HG02973 (cell line): ENCODE results near the gene FSCB.
"Not testable (repeated sequence)": the region's sequence is repeated elsewhere in the genome, so short reads cannot be mapped to it uniquely, and the experiment has no call there.

ENCODE experiments used
- ATAC-seq: cut with Tn5 transposase; IDR thresholded peaks from one replicate; pipeline ENCODE4 v1.9.1; 2021; ENCODE audit warnings: moderate library complexity; ENCODE audit not compliant: unreplicated experiment

The FSCB gene, protein sequence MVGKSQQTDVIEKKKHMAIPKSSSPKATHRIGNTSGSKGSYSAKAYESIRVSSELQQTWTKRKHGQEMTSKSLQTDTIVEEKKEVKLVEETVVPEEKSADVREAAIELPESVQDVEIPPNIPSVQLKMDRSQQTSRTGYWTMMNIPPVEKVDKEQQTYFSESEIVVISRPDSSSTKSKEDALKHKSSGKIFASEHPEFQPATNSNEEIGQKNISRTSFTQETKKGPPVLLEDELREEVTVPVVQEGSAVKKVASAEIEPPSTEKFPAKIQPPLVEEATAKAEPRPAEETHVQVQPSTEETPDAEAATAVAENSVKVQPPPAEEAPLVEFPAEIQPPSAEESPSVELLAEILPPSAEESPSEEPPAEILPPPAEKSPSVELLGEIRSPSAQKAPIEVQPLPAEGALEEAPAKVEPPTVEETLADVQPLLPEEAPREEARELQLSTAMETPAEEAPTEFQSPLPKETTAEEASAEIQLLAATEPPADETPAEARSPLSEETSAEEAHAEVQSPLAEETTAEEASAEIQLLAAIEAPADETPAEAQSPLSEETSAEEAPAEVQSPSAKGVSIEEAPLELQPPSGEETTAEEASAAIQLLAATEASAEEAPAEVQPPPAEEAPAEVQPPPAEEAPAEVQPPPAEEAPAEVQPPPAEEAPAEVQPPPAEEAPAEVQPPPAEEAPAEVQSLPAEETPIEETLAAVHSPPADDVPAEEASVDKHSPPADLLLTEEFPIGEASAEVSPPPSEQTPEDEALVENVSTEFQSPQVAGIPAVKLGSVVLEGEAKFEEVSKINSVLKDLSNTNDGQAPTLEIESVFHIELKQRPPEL

DNA sequence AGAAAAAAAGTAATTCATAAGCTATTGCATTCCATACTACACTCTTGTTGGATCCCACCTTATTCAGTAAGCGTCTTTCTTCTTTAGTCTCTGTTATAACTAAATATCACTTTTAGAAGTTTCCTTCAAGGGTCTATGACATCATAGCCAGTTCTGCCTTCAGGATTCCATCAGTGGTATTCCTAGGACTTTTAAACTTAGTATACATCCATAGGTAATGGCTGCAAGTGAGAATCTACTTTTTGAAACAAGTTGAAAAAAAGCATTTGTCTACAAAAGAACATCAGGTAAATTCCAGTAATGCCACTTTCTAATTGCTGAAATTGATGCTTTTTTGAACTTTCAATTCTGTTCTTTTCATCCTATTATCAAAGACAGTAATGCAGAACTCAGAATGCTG is at the start of gene FSCB:
FSCB (minus strand) TSS at position 101 of the 400 bp plus-strand sequence. CDS start 296 bp downstream, outside the sequence.
- ATAC-seq: no peak

DNA sequence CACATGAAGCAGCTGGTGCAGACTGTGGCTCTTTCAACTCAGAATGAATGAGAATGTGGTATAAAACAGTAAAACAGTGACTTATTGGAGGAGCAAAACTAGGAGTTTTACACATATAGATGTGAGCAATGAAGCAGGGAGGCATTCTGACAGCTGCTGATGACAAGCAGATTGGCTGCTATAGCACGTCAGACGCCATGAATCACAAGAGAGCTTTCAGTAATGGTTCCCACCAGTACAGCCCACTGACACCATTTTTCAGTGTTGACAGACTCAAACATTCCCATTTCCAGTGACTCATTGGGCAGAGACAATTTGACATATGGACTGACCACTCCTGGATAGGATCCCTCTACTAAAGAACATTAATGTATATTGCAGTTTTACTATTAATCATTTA is 24.6 kb upstream of the FSCB start:
- ATAC-seq: no peak

DNA sequence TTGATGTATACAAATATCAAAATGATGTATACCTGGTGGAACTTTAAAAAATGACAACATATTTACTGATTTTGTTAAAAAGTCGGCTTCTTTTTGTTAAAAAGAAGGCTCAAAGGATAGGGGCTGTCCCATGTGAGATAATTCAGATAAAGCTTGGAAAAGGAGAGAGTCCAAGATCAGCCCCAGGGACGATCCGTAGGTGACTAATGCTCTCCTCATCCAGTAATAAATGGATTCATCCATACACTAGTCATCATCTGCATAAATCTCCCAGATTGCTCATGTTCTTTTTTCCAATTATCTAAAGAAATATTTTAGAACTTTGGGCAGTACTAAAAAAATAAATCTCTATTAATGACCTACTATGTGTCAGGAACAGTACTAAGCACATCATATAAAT is 23.4 kb upstream of the FSCB start:
- ATAC-seq: no peak

DNA sequence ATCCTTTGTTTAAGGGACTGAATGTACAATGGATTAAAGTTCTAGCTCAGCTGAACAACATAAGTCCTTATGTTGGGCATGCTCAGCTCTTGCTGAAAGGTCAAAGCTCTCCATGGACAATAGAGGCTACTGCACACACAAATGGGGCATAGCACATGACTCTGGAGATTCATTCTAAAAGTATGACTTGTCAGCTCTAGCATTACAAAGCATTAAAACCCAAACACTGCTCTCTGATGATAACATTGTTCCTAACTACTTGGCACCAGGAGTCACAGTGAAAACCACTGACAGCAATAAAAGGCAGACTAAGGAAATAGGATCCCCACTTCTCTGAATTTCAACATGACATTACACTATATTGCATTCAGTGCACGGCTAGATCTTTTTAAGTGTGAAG is 21.9 kb upstream of the FSCB start:
- ATAC-seq: no peak

DNA sequence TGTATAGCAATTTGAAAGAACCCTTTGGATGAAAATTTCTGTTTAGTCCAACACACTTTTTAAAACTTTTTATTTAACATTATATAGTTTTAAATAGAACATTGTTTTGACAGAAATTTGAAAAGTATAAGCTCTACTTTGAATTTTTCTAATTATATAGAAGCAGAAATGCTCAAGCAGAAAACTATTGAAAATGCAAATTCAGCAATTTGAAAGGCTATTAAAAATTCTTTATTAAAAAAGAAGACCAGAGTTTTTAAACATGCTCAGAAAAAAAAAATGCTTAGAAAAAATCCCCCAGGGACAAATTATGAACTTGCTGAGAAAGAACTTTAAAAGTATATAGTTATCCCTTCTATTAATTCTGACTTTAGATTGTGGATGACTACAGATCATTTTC is 21.1 kb upstream of the FSCB start:
- ATAC-seq: no peak

DNA sequence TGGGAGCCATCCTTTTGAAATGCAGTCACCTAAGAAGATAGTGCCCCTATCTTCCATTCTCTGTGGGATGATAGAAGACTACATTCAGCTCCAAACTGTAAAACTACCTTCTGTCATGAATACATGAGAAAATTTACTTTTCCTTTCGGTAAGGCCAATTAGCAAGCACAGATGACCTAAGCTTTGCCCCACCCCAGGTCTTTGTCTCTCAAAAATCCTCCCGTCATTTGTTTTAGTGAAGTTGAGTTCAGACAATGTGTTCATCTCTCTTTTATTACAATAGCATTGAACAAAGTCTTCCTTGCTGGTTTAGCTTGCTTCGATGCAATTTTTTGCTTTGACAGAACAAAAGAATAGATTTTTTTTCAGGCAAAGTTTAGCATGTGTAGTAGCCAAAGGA is 18.2 kb upstream of the FSCB start:
- no peak for ATAC-seq

DNA sequence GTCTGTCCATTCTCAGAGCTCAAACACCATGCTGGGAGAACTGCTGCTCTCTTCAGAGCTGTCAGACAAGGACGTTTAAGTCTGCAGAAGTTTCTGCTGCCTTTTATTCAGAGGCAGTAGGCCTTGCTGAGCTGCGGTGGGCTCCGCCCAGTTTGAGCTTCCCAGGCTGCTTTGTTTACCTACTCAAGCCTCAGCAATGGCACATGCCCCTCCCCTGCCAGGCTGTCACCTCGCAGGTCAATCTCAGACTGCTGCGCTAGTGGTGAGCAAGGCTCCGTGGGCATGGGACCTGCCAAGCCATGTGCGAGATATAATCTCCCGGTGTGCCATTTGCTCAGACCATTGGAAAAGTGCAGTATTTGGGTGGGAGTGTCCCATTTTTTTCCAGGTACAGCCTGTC is 8.6 kb upstream of the FSCB start:
- not testable (repeated sequence) for ATAC-seq

DNA sequence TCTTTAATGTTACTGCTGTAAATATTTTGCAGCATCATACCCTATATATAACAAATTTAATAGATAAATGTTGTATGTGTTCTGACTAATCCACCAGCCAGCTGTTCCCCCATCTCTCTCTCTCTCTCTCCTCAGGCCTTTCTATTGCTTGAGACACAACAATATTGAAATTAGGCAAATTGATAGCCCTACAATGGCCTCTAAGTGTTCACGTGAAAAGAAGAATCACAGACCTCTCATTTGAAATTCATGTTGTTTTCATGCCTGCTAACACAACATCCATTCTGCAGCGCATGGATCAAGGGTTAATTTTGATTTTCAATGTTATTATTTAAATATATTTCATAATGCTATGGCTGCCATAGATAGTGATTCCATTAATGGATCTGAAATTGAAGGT is 1.8 kb upstream of the FSCB start:
- no peak for ATAC-seq

DNA sequence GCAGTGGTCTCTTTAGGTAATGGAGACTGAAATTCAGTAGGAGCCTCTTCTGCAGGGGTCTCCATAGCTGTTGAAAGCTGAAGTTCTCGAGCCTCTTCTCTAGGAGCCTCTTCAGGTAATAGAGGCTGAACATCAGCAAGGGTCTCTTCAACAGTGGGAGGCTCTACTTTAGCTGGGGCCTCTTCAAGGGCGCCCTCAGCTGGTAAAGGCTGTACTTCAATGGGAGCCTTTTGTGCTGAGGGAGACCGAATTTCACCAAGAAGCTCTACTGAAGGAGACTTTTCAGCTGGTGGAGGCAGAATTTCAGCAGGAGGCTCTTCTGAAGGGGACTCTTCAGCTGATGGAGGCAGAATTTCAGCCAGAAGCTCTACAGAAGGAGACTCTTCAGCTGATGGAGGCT is 1.5 kb downstream of the FSCB start:
- ATAC-seq: no peak

DNA sequence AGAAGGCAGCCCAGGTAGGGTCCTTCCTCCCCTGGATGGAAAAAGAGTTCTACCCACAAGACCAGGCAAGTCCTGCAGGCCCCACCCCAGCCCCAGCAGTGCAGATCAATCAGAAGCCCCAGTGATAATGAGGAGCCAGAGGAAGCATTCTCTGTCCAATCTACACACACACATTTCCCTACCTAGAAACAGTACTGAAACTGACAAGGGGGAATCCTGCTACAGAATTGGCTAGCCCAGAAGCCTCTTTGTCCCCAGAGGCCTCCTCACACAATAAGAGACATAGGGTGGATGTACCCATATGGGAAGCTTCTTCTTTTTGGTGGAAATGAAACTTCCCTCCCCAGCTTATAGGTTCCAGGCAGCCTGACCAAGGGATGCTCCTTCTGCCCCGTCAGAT is 9.9 kb downstream of the FSCB start:
- ATAC-seq: no peak

DNA sequence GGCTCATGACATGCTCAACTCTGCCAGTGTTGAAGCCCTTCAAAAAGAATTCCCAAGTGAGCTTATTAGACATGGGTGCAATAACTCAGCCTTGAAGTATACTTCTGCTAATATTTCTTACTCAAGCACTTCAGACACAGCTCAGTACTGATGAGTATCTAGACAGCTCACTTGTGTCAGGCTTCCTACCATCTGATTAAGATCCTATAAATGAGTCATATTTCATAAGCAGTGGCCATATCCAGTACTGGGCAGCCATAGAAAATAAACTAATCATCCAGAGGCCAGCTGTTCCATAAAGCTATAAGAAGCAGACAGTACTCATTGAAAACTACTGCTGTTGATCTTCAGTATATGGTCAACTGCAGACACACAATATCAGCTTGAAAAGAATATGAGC is 12.9 kb downstream of the FSCB start:
- no peak for ATAC-seq

DNA sequence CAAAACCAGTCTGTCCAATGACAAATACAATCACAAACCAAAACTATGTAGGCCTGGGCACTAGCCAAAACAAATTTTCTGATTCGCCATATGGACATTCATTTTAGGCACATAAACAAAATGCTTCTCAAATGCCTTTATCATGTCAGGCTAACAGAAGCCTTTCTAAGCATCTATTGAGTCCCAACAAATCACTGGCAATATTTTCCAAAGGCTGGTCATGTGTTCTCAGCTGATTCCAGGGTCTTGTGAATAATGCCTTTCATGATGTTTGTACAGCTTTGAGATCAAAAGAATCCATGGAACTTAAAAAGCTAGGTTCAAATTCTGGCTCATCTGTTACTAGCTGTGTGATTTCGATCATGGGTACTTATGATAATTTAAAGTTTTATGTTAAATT is 16.1 kb downstream of the FSCB start:
- no peak for ATAC-seq

DNA sequence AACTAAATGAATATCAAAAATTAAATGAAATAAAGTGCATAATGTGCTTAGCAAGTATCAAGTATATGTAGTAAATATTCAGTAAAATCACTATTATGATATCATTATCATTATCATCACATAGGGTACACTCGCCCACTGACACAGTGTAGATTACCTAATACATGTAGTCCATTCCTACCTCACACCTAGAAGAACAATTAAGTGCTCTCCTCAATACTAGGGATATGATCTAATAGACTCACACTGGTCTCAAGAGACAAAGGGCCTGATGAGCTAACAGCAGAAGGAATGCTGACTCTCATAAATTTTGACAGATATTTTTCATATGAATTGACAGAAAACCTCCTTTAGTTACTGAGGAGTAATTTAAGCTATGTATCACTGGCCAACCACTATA is 29.1 kb downstream of the FSCB start:
- ATAC-seq: no peak

DNA sequence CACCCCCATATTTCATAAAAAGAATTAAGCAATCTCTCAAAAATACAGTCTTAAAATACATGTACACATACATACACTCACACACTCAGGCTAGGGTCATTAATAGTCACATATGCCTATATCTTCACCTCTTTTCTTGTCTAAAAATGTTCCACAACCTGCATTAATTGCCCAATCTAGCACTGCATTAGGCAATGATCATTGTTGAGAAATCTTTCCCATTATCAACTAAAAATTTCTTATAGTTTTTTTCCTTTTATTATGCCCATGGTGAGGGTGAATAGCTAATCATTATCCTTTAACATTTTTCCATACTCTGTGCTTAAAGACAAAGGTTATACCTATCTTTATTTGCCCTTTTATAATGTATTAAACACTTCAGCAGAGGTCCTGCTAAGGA is 38.3 kb downstream of the FSCB start:
- no peak for ATAC-seq

DNA sequence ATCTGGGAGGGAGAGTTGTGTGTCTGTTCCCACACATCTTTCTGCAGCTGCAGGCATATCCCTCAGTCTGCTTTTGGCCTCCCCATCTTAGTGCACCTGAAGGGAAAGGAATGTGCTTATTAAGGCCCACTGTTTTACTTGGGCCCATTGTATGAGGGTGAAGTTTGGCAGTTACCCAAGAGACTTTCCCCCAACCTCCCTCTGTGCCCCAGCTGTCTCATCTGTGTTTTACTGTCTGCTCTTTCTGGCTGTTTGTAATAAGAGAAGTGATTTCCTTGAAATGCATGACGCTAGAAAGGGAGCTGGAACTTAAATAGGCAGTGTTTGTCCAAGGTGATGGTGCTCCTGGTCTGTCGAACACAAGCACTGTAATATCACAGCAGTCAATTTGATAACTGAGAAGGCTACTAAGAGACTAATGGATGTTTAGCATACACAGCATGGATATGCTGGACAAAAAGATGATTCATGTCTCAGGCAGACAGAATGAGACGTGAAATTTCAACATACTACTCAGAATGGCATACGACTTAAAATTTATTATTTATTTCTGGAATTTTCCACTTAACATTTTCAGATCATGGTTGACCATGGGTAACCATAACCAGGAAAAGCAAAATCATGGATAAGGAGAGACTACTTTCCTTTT is 43.6 kb downstream of the FSCB start:
- no peak for ATAC-seq

DNA sequence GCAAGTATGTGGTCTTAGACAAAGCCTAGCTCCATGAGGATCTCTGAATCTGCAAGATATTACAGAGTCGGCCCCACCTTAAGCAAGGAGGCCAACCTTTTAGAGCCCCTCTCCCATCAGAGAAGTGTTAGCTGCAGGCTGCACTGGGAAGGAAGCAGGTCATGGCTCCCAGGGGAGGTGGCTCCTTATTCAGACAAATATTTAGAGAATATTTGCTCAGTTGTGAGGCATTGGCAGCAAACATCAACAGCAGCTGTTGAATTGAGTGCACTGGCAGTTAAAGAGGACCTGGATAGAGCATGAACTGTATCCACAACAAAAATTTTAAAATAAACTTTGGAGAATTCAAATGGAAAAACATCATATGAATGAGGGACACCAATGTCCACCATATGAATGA is 44.7 kb downstream of the FSCB start:
- ATAC-seq: no peak

DNA sequence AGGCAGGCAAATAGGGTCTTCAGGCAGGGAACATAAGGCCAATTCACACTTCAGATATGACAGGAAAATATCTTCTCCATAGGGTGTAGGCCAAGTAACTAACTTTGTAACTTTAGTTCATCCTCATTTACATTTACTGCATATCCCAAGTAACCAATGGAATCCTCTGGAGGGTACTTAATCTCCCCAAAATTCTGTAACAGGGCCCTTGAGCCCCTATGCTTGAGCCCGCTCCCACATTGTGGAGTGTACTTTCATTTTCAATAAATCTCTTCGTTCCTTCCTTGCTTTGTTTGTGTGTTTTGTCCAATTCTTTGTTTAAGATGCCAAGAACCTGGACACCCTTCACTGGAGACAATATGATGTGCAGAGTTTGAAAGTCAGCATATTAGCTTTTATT is 45.3 kb downstream of the FSCB start:
- ATAC-seq: no peak
